K562 (cell line): ENCODE measurements around the gene GGPS1. TPM values are rescaled to one million over a fixed set of nuclear protein-coding genes. Genes with fewer than 3 reads are reported as not detected.

Source experiments
- ATAC-seq: fragments of 200-7000 bp; cut with Tn5 transposase; 3 replicates; pipeline ENCODE4 v1.9.1; 2020; ENCODE audit warnings: moderate library complexity
- BruUV-seq: library from RNA; stranded (reverse); fragments of 400-500 nt; replicated peaks from 2 replicates; lab custom pipeline; 2021; lab: Mats Ljungman, UMichigan
- CTCF ChIA-PET: fragments of 300-600 bp; formaldehyde crosslinking; extraction: SDS; loops from one replicate; lab custom pipeline; 2021; ENCODE audit warnings: low intra/inter-chr PET ratio; lab: Yijun Ruan, JAX
- POLR2A ChIA-PET: fragments of 300-600, 350-650 bp; sonication (Branson Sonifier 250); formaldehyde crosslinking; extraction: SDS; loops from one replicate; lab custom pipeline; 2021; ENCODE audit warnings: antibody characterized with exemption, inconsistent platforms; lab: Yijun Ruan, JAX
- DNase-seq, 4 experiments: peaks; one replicate each; pipeline versions ENCODE4 v3.0.0 to v3.0.0-alpha.2; 2011 to 2018; ENCODE audit warnings: low spot score in 3 of 4, mixed read lengths in 3 of 4; ENCODE audit errors: extremely low read depth in 1 of 4
- FAIRE-seq: peaks from 2 replicates; lab custom pipeline; 2011; peaks lifted over from hg19 to GRCh38; lab: Jason Lieb, UNC
- H2AFZ ChIP-seq: 2 replicates; pipeline ENCODE4 v1.6.0; 2011; ENCODE audit warnings: low read depth, low read length, control low read depth, inconsistent platforms
- H3K27ac ChIP-seq: fragments of 200-600 bp; 3 replicates; pipeline ENCODE4 v1.8.0; 2011; ENCODE audit warnings: low read depth, mild to moderate bottlenecking, control low read depth, inconsistent platforms, low read length, moderate library complexity, mixed read lengths; ENCODE audit errors: extremely low read depth
- H3K27me3 ChIP-seq, 2 experiments: fragments of 300-600 bp in 1 of 2; 2 replicates in 1 of 2; 3 replicates in 1 of 2; pipeline versions ENCODE4 v1.6.0 to v1.8.0; 2011; ENCODE audit warnings: inconsistent platforms in 2 of 2, low read length in 2 of 2, mild to moderate bottlenecking in 1 of 2, mixed read lengths in 1 of 2, moderate library complexity in 1 of 2; ENCODE audit not compliant: control insufficient read depth in 2 of 2, insufficient read depth in 2 of 2
- H3K36me3 ChIP-seq: fragments of 300-600 bp; 3 replicates; pipeline ENCODE4 v1.8.0; 2011; ENCODE audit warnings: mild to moderate bottlenecking, low read length, inconsistent platforms; ENCODE audit not compliant: control insufficient read depth, insufficient read depth
- H3K4me1 ChIP-seq, 2 experiments: fragments of 200-600 bp in 1 of 2; replicated peaks in 1 of 2; 2 replicates in 1 of 2; 3 replicates in 1 of 2; pipeline versions ENCODE4 v1.5.1 to v1.8.0; 2011; ENCODE audit warnings: inconsistent platforms in 2 of 2, low read length in 2 of 2, mild to moderate bottlenecking in 1 of 2, mixed read lengths in 1 of 2, moderate library complexity in 1 of 2; ENCODE audit not compliant: control insufficient read depth in 2 of 2, insufficient read depth in 2 of 2
- H3K4me2 ChIP-seq: 2 replicates; pipeline ENCODE4 v1.6.1; 2011; ENCODE audit warnings: low read length, control low read depth, inconsistent platforms, mixed read lengths; ENCODE audit not compliant: insufficient read depth
- H3K4me3 ChIP-seq: fragments of 200-600 bp; sonication (generic), shearing (Covaris generic); 2 replicates; pipeline ENCODE4 v1.5.1; 2016; ENCODE audit warnings: control low read depth, inconsistent platforms
- H3K79me2 ChIP-seq: fragments of 200-600 bp; 3 replicates; pipeline ENCODE4 v1.8.0; 2011; ENCODE audit warnings: low read length, inconsistent platforms; ENCODE audit not compliant: control insufficient read depth, insufficient read depth
- H3K9ac ChIP-seq, 2 experiments: 2 replicates each; pipeline versions ENCODE4 v1.6.0 to v1.6.1; 2011; ENCODE audit warnings: low read depth in 2 of 2, low read length in 2 of 2, control low read depth in 1 of 2, inconsistent platforms in 1 of 2, mild to moderate bottlenecking in 1 of 2, mixed read lengths in 1 of 2; ENCODE audit not compliant: insufficient read depth in 1 of 2
- H3K9me1 ChIP-seq: one replicate; pipeline ENCODE4 v1.6.0; 2011; ENCODE audit warnings: inconsistent platforms, mild to moderate bottlenecking, low read length, moderate library complexity; ENCODE audit not compliant: control insufficient read depth, insufficient read depth
- H3K9me3 ChIP-seq: replicated peaks from 2 replicates; pipeline ENCODE4 v1.5.1; 2011; ENCODE audit warnings: low read depth, low read length, inconsistent platforms; ENCODE audit not compliant: control insufficient read depth, insufficient read depth
- H4K20me1 ChIP-seq: replicated peaks from 2 replicates; pipeline ENCODE4 v1.6.1; 2011; ENCODE audit warnings: low read length, inconsistent platforms, mixed read lengths; ENCODE audit not compliant: control insufficient read depth, insufficient read depth
- COPS2 ChIP-seq: fragments of 450-650 bp; conservative IDR thresholded peaks from 2 replicates; pipeline ENCODE4 v1.6.1; 2016; ENCODE audit warnings: mild to moderate bottlenecking, moderate library complexity
- CTBP1 ChIP-seq: fragments of 450-650 bp; IDR thresholded peaks from 2 replicates; pipeline ENCODE4 v1.6.1; 2016; ENCODE audit warnings: borderline replicate concordance
- DNMT1 ChIP-seq: fragments of 450-650 bp; IDR thresholded peaks from 2 replicates; pipeline ENCODE4 v1.6.1; 2016; ENCODE audit warnings: antibody characterized with exemption, mild to moderate bottlenecking
- POLR2A ChIP-seq: fragments of 450-650 bp; conservative IDR thresholded peaks from 2 replicates; pipeline ENCODE4 v1.6.1; 2016
- PURB ChIP-seq: sonication (generic); formaldehyde crosslinking; IDR thresholded peaks from 2 replicates; pipeline ENCODE4 v1.9.0; 2021; ENCODE audit warnings: low read depth, mild to moderate bottlenecking, missing genetic modification reagents
- RERE ChIP-seq: sonication (generic); formaldehyde crosslinking; IDR thresholded peaks from 2 replicates; pipeline ENCODE4 v1.8.0; 2023; ENCODE audit warnings: missing genetic modification reagents, mild to moderate bottlenecking, borderline replicate concordance
- RFX5 ChIP-seq: IDR thresholded peaks from 2 replicates; pipeline ENCODE4 v1.6.1; 2011; ENCODE audit warnings: low read depth, mild to moderate bottlenecking, improper control_type of control experiment, low read length
- ZBTB2 ChIP-seq: fragments of 450-650 bp; IDR thresholded peaks from 2 replicates; pipeline ENCODE4 v1.6.1; 2016; ENCODE audit warnings: antibody characterized with exemption
- ZSCAN29 ChIP-seq: fragments of 450-650 bp; IDR thresholded peaks from 2 replicates; pipeline ENCODE4 v1.6.1; 2017
- WGBS: fragments of 100-300 bp; shearing (Covaris generic); methylation state at CpG from one replicate; pipeline ENCODE4 v1.1.6; 2016; ENCODE audit warnings: low coverage, mixed read lengths; ENCODE audit not compliant: insufficient coverage; ENCODE audit errors: missing lambda C conversion rate; 5-methylcytosine and 5-hydroxymethylcytosine counted together
- in situ Hi-C: fragments of 300-500 bp; cut with MboI; formaldehyde crosslinking; loops from 4 replicates; pipeline ENCODE4 v1.15.0; 2018; ENCODE audit warnings: inconsistent platforms, mixed read lengths
- intact Hi-C: fragments of 100-400 bp; cut with micrococcal nuclease; formaldehyde crosslinking; loops from 2 replicates; pipeline ENCODE4 v1.14.2; 2022
- polyA plus RNA-seq, 8 experiments: library from polyadenylated mRNA; depleted of rRNA in 4 of 8; stranded (reverse) in 5 of 8; unstranded in 3 of 8; fragments of >200 nt; fragmentation: Nextera tagmentation in 2 of 8; fragmentation: Illumina TruSeq in 1 of 8; extraction: Ambion mirVana in 2 of 8; extraction: Trizol in 1 of 8; gene quantifications; 2 replicates each; pipeline versions ENCODE4 v1.2.1 to v1.2.3, GENCODE V29; 2011 to 2014; ENCODE audit warnings: inconsistent platforms in 1 of 8, missing spikeins in 1 of 8
- total RNA-seq, 7 experiments: library from RNA; depleted of rRNA in 6 of 7; stranded (reverse); fragments of >200 nt in 6 of 7; fragmentation: Illumina TruSeq in 2 of 7; extraction: Trizol in 2 of 7; gene quantifications; 2 replicates each; pipeline versions ENCODE4 v1.2.1 to v1.2.3, GENCODE V29; 2011 to 2021; ENCODE audit warnings: low replicate concordance in 1 of 7
- TF ChIP-seq, protein P1 (sequence below): sonication (generic); formaldehyde crosslinking; IDR thresholded peaks from 2 replicates; pipeline ENCODE4 v1.8.0; 2022; ENCODE audit warnings: missing genetic modification reagents, mild to moderate bottlenecking, borderline replicate concordance
- TF ChIP-seq, protein P2 (sequence below), 2 experiments: IDR thresholded peaks in 1 of 2; conservative IDR thresholded peaks in 1 of 2; 2 replicates each; pipeline ENCODE4 v1.6.1; 2016; ENCODE audit warnings: low read depth in 2 of 2, mild to moderate bottlenecking in 1 of 2, missing compliant biosample characterization in 1 of 2, missing genetic modification characterization in 1 of 2, moderate library complexity in 1 of 2

GGPS1 gene
- total and polyA plus RNA-seq, 9 of the 15 experiments (the other 6 are each of a cell fraction or from before 2014, with no cell fraction given) = 18.8 to 104 (median 56.3) TPM

GRCh38 chr1:235313262-235313661 is 15.1 kb upstream of the GGPS1 start:
- BruUV-seq = no TSS peak
- ATAC-seq (peak; percentile 27; the same call in 2 of the 3 replicates), FAIRE-seq (no peak), DNase-seq (no peak)
- H3K4me1 ChIP-seq = no peaks in the 10 kb centered on the region; a peak in 2 of 5 replicates
- ChIA-PET POLR2A (interaction anchor here (3.8 to 7.3 kb wide), 2 partner anchors 9 to 13 kb away, joined by 14 to 38 read pairs; partner anchors contain the start of genes ARID4B and GGPS1), CTCF (no interaction called here)
- H3K27ac ChIP-seq = no peak overlapping the region
- no peak overlapping the region for H3K4me3 ChIP-seq
- no peak overlapping the region for H3K4me2 ChIP-seq
- peaks cover 21% of the 10 kb centered on the region; the same call in 2 of the 3 replicates for H3K36me3 ChIP-seq
- no peaks in the 10 kb centered on the region for H3K9me1 ChIP-seq
- peaks cover 80% of the 10 kb centered on the region for H3K79me2 ChIP-seq
- no peak overlapping the region for H3K9ac ChIP-seq
- WGBS = 82% methylated on average over 6 of the region's 6 CpGs
- no peak overlapping the region for H2AFZ ChIP-seq
- no peaks in the 10 kb centered on the region for H4K20me1 ChIP-seq
- in situ Hi-C loops (no loop called here), intact Hi-C loops (no loop called here)
- no peaks in the 10 kb centered on the region for H3K9me3 ChIP-seq
- no peaks in the 10 kb centered on the region for H3K27me3 ChIP-seq
- TF ChIP-seq ZSCAN29 (no peak), ZBTB2 (no peak), DNMT1 (no peak), COPS2 (no peak), POLR2A (no peak), CTBP1 (no peak), PURB (no peak), RERE (CRISPR knock-in tag) (no peak), RFX5 (no peak)
- TF ChIP-seq, protein P1, sequence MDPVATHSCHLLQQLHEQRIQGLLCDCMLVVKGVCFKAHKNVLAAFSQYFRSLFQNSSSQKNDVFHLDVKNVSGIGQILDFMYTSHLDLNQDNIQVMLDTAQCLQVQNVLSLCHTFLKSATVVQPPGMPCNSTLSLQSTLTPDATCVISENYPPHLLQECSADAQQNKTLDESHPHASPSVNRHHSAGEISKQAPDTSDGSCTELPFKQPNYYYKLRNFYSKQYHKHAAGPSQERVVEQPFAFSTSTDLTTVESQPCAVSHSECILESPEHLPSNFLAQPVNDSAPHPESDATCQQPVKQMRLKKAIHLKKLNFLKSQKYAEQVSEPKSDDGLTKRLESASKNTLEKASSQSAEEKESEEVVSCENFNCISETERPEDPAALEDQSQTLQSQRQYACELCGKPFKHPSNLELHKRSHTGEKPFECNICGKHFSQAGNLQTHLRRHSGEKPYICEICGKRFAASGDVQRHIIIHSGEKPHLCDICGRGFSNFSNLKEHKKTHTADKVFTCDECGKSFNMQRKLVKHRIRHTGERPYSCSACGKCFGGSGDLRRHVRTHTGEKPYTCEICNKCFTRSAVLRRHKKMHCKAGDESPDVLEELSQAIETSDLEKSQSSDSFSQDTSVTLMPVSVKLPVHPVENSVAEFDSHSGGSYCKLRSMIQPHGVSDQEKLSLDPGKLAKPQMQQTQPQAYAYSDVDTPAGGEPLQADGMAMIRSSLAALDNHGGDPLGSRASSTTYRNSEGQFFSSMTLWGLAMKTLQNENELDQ (CRISPR knock-in tag) = no peak
- TF ChIP-seq, protein P2, sequence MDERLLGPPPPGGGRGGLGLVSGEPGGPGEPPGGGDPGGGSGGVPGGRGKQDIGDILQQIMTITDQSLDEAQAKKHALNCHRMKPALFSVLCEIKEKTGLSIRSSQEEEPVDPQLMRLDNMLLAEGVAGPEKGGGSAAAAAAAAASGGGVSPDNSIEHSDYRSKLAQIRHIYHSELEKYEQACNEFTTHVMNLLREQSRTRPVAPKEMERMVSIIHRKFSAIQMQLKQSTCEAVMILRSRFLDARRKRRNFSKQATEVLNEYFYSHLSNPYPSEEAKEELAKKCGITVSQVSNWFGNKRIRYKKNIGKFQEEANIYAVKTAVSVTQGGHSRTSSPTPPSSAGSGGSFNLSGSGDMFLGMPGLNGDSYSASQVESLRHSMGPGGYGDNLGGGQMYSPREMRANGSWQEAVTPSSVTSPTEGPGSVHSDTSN (CRISPR knock-in tag; IDR thresholded peaks at IDR 0.05; ENCODE audit: low read depth) = no peak
- TF ChIP-seq, protein P2 (tag; conservative IDR thresholded peaks at IDR 0.05; ENCODE audit: low read depth) = no peak
